ENCODE data around the gene SCN2A. TPM values are rescaled to one million over a fixed set of nuclear protein-coding genes. Genes with fewer than 3 reads are reported as not detected.

The SCN2A gene
- total RNA-seq, 1 donor from 2014 or later = 0.39 TPM

DNA sequence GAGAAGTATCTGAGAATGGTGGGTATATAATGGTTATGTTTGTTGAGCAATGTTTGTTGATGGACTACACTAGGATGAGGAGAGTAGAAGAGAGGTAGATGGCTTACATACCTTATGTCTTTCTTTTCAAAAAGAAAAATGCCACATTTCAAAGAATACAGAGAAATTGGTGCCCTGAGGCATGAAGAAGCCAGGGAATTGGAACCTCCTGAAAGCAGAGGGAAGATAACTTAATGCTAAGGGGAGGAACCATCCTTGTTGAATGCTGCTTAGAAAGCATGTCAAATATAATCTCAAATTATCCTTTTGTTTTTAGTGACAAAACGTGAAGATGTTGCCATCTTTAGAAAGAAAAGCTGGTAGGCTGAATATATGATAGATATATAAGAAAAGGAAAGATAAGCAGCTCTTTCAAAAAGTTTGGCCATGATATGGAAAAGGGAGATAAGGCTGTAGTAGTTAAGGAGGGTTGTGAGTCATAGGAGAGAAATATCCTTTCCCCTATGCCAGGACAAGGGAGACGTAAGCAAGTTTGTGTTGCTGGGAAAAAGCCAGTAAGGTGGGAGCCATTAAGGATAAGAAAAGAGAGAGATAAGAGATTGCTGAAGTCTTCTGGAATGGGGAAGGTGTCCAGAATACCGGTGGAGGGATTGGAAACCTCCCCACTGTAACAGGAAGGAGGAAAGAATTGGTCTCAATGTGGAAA lies 66.3 kb downstream of the SCN2A start:
- H3K4me1 Mint-ChIP-seq (ENCODE audit: low read depth, unreplicated experiment) = no peaks in the 10 kb centered on the region
- TF ChIP-seq CTCF (IDR thresholded peaks at IDR 0.05; ENCODE audit: partially characterized antibody, unreplicated experiment) = no peak
- no peak overlapping the region for H3K4me3 Mint-ChIP-seq (ENCODE audit: unreplicated experiment)
- no peaks in the 10 kb centered on the region for H3K9me3 Mint-ChIP-seq (ENCODE audit: unreplicated experiment)
- H3K27me3 Mint-ChIP-seq (ENCODE audit: unreplicated experiment) = no peaks in the 10 kb centered on the region
- no peak overlapping the region for H3K27ac Mint-ChIP-seq (ENCODE audit: unreplicated experiment)
- no peaks in the 10 kb centered on the region for H3K36me3 Mint-ChIP-seq (ENCODE audit: unreplicated experiment)
- DNase-seq = no peak

DNA sequence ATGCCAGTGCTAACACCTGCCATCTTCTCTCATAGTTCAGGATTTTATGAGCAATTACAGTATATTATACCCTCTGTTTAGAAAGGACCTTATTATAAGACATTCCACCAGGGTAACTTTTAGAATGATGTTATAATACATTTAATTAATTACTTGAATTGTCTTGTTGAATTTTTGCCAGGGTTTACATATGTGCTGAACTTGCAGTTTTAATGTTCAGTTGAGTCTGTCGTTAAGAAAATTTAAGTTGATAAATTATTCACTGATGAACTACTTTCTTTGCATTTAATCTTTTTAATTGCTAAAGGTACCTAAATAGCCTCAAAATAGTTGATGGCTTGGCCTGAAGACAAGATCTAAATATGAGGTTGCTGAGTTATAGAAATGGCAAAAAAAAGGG lies 68.1 kb downstream of the SCN2A start:
- Mint-ChIP-seq H3K27me3 (ENCODE audit: unreplicated experiment) (no peaks in the 10 kb centered on the region), H3K36me3 (ENCODE audit: unreplicated experiment) (no peaks in the 10 kb centered on the region), H3K4me3 (ENCODE audit: unreplicated experiment) (no peak overlapping the region), H3K4me1 (ENCODE audit: low read depth, unreplicated experiment) (no peaks in the 10 kb centered on the region), H3K27ac (ENCODE audit: unreplicated experiment) (no peak overlapping the region), H3K9me3 (ENCODE audit: unreplicated experiment) (no peaks in the 10 kb centered on the region)
- no peak for DNase-seq
- no peak for TF ChIP-seq CTCF (IDR thresholded peaks at IDR 0.05; ENCODE audit: partially characterized antibody, unreplicated experiment)

GRCh38 chr2:165311949-165312348 lies 72.7 kb downstream of the SCN2A start:
- H3K27ac Mint-ChIP-seq (ENCODE audit: unreplicated experiment) = no peak overlapping the region
- no peaks in the 10 kb centered on the region for H3K4me1 Mint-ChIP-seq (ENCODE audit: low read depth, unreplicated experiment)
- H3K4me3 Mint-ChIP-seq (ENCODE audit: unreplicated experiment) = no peak overlapping the region
- no peak for DNase-seq
- TF ChIP-seq CTCF (IDR thresholded peaks at IDR 0.05; ENCODE audit: partially characterized antibody, unreplicated experiment) = no peak
- no peaks in the 10 kb centered on the region for H3K27me3 Mint-ChIP-seq (ENCODE audit: unreplicated experiment)
- H3K36me3 Mint-ChIP-seq (ENCODE audit: unreplicated experiment) = no peaks in the 10 kb centered on the region
- H3K9me3 Mint-ChIP-seq (ENCODE audit: unreplicated experiment) = no peaks in the 10 kb centered on the region

DNA sequence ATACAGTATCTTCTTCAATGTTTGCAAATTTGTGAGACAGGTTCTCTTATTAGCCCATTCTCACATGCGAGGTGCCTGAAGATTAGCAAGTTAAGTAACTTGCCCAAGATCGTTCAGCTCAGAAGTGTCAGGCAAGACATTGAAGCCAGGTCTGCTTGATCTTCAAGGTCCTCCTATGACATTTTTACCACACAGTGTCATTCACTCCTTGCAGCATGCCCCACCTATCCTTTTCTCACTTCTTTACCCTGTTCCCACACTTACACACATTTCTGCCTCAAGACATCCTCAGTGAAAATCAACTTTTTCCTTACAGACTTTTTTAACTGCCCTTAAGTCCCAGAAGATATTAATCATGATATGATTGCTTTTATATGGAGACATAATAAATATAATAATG lies 73.8 kb downstream of the SCN2A start:
- no peaks in the 10 kb centered on the region for H3K36me3 Mint-ChIP-seq (ENCODE audit: unreplicated experiment)
- H3K9me3 Mint-ChIP-seq (ENCODE audit: unreplicated experiment) = no peaks in the 10 kb centered on the region
- H3K4me1 Mint-ChIP-seq (ENCODE audit: low read depth, unreplicated experiment) = no peaks in the 10 kb centered on the region
- no peaks in the 10 kb centered on the region for H3K27me3 Mint-ChIP-seq (ENCODE audit: unreplicated experiment)
- no peak for TF ChIP-seq CTCF (IDR thresholded peaks at IDR 0.05; ENCODE audit: partially characterized antibody, unreplicated experiment)
- H3K4me3 Mint-ChIP-seq (ENCODE audit: unreplicated experiment) = no peak overlapping the region
- no peak overlapping the region for H3K27ac Mint-ChIP-seq (ENCODE audit: unreplicated experiment)
- no peak for DNase-seq

- Mint-ChIP-seq H3K36me3 (ENCODE audit: unreplicated experiment) (no peaks in the 10 kb centered on the region), H3K4me1 (ENCODE audit: low read depth, unreplicated experiment) (no peaks in the 10 kb centered on the region), H3K27me3 (ENCODE audit: unreplicated experiment) (no peaks in the 10 kb centered on the region), H3K4me3 (ENCODE audit: unreplicated experiment) (no peak overlapping the region), H3K9me3 (ENCODE audit: unreplicated experiment) (no peaks in the 10 kb centered on the region), H3K27ac (ENCODE audit: unreplicated experiment) (no peak overlapping the region)
- no peak for TF ChIP-seq CTCF (IDR thresholded peaks at IDR 0.05; ENCODE audit: partially characterized antibody, unreplicated experiment)
- no peak for DNase-seq
Measured at GRCh38 chr2:165313509-165313908, 74.3 kb downstream of the SCN2A start.
